Measurements from ENCODE around the gene SOS1. TPM values are rescaled to one million over a fixed set of nuclear protein-coding genes. Genes with fewer than 3 reads are reported as not detected.

Gene SOS1
- total RNA-seq, 1 donor from 2014 or later = 28.5 TPM

- no peaks in the 10 kb centered on the region for H4K20me1 ChIP-seq (ENCODE audit: low read depth)
- Mint-ChIP-seq H3K4me1 (no peaks in the 10 kb centered on the region), H3K4me3 (no peak overlapping the region), H3K27ac (no peak overlapping the region), H3K36me3 (peaks cover 2% of the 10 kb centered on the region), H3K9me3 (no peaks in the 10 kb centered on the region), H3K27me3 (ENCODE audit: insufficient read depth, low read depth) (no peaks in the 10 kb centered on the region)
- no peaks in the 10 kb centered on the region for H3K79me2 ChIP-seq (ENCODE audit: low read depth)
- TF ChIP-seq CTCF (IDR thresholded peaks at IDR 0.05) (no peak), EZH2 (IDR thresholded peaks at IDR 0.05) (no peak), EZH2phosphoT487 (IDR thresholded peaks at IDR 0.05) (no peak)
- H2AFZ ChIP-seq (replicated peaks) = no peak overlapping the region
- H3K27me3 ChIP-seq = no peaks in the 10 kb centered on the region
- H3K27ac ChIP-seq = no peak overlapping the region
- H3K4me2 ChIP-seq = no peak overlapping the region
- no peak overlapping the region for H3K9ac ChIP-seq
- H3K4me3 ChIP-seq = no peak overlapping the region
- no peaks in the 10 kb centered on the region for H3K9me3 ChIP-seq (ENCODE audit: low read depth)
- H3K36me3 ChIP-seq = peaks cover 10% of the 10 kb centered on the region
- no peaks in the 10 kb centered on the region for H3F3A ChIP-seq (ENCODE audit: low read depth)
- H3K4me1 ChIP-seq = peaks cover 8% of the 10 kb centered on the region
- DNase-seq (ENCODE audit: low spot score) = no peak
Observed at GRCh38 chr2:39015424-39015823, 105.4 kb downstream of the SOS1 start.

GRCh38 chr2:39013871-39014270 is 107.0 kb downstream of the SOS1 start:
- Histone ChIP-seq H3K4me3 (no peak overlapping the region), H3K4me1 (peaks cover 8% of the 10 kb centered on the region), H2AFZ (replicated peaks) (no peak overlapping the region), H3F3A (ENCODE audit: low read depth) (no peaks in the 10 kb centered on the region), H3K4me2 (no peak overlapping the region), H4K20me1 (ENCODE audit: low read depth) (no peaks in the 10 kb centered on the region), H3K9ac (no peak overlapping the region), H3K27me3 (no peaks in the 10 kb centered on the region), H3K79me2 (ENCODE audit: low read depth) (no peaks in the 10 kb centered on the region), H3K9me3 (ENCODE audit: low read depth) (no peaks in the 10 kb centered on the region), H3K27ac (no peak overlapping the region), H3K36me3 (peaks cover 8% of the 10 kb centered on the region)
- Mint-ChIP-seq H3K9me3 (no peaks in the 10 kb centered on the region), H3K27ac (no peak overlapping the region), H3K27me3 (ENCODE audit: insufficient read depth, low read depth) (no peaks in the 10 kb centered on the region), H3K36me3 (peaks cover 10% of the 10 kb centered on the region), H3K4me1 (no peaks in the 10 kb centered on the region), H3K4me3 (no peak overlapping the region)
- no peak for TF ChIP-seq EZH2 (IDR thresholded peaks at IDR 0.05)
- TF ChIP-seq CTCF (IDR thresholded peaks at IDR 0.05) = no peak
- no peak for TF ChIP-seq EZH2phosphoT487 (IDR thresholded peaks at IDR 0.05)
- DNase-seq (ENCODE audit: low spot score) = no peak

GRCh38 chr2:39008665-39009064 is 112.2 kb downstream of the SOS1 start:
- Histone ChIP-seq H3K4me1 (no peaks in the 10 kb centered on the region), H3K4me3 (no peak overlapping the region), H3K79me2 (ENCODE audit: low read depth) (no peaks in the 10 kb centered on the region), H3K9me3 (ENCODE audit: low read depth) (no peaks in the 10 kb centered on the region), H3K27me3 (no peaks in the 10 kb centered on the region), H3K4me2 (no peak overlapping the region), H4K20me1 (ENCODE audit: low read depth) (no peaks in the 10 kb centered on the region), H3K9ac (no peak overlapping the region), H2AFZ (replicated peaks) (no peak overlapping the region), H3F3A (ENCODE audit: low read depth) (no peaks in the 10 kb centered on the region), H3K27ac (no peak overlapping the region), H3K36me3 (peaks cover 23% of the 10 kb centered on the region)
- H3K27me3 Mint-ChIP-seq (ENCODE audit: insufficient read depth, low read depth) = no peaks in the 10 kb centered on the region
- DNase-seq (ENCODE audit: low spot score) = no peak
- H3K4me1 Mint-ChIP-seq = no peaks in the 10 kb centered on the region
- no peaks in the 10 kb centered on the region for H3K9me3 Mint-ChIP-seq
- H3K36me3 Mint-ChIP-seq = peaks cover 35% of the 10 kb centered on the region
- no peak for TF ChIP-seq CTCF (IDR thresholded peaks at IDR 0.05)
- TF ChIP-seq EZH2 (IDR thresholded peaks at IDR 0.05) = no peak
- no peak for TF ChIP-seq EZH2phosphoT487 (IDR thresholded peaks at IDR 0.05)
- no peak overlapping the region for H3K27ac Mint-ChIP-seq
- H3K4me3 Mint-ChIP-seq = no peak overlapping the region

Measured in neural progenitor cell (in vitro differentiated cells).